Coronary artery (tissue), 2 donors: Measurements from ENCODE around the gene RARG.

Source experiments
- DNase-seq: peaks from one replicate; pipeline ENCODE4 v3.0.0-alpha.2; 2017; ENCODE audit warnings: low spot score
- H3K27ac ChIP-seq, 2 donors: fragments of 200-600 bp; sonication (generic); one replicate each; pipeline ENCODE4 v1.5.1; 2016 to 2019
- H3K4me3 ChIP-seq: fragments of 200-600 bp; sonication (generic); 2 replicates; pipeline ENCODE4 v1.5.1; 2016; ENCODE audit warnings: mild to moderate bottlenecking, moderate library complexity
- CTCF ChIP-seq: fragments of 200-600 bp; sonication (generic); IDR thresholded peaks from one replicate; pipeline ENCODE4 v1.5.1; 2019; ENCODE audit warnings: antibody characterized with exemption

Gene RARG

GRCh38 chr12:53191096-53191884 lies 40.7 kb downstream of the RARG start:
- H3K4me3 ChIP-seq: no peak overlapping the region
- no peak for TF ChIP-seq CTCF
- peak; percentile 60 for DNase-seq
- no peak overlapping the region for H3K27ac ChIP-seq

- DNase-seq: peak; percentile 76
- no peak overlapping the region for H3K4me3 ChIP-seq
- H3K27ac ChIP-seq: peak overlapping the region in 1 of 2 donors; percentile 68
- peak; percentile 64 for TF ChIP-seq CTCF
Measured at GRCh38 chr12:53190108-53190729, 41.8 kb downstream of the RARG start.

- Histone ChIP-seq H3K4me3 (no peak overlapping the region), H3K27ac (no peak overlapping the region)
- no peak for TF ChIP-seq CTCF
- peak; percentile 49 for DNase-seq
Measured at GRCh38 chr12:53187145-53187899, 44.7 kb downstream of the RARG start.

GRCh38 chr12:53186745-53187144 lies 45.3 kb downstream of the RARG start:
- DNase-seq: no peak
- Histone ChIP-seq H3K4me3 (no peak overlapping the region), H3K27ac (no peak overlapping the region)
- no peak for TF ChIP-seq CTCF

- peak; percentile 21 for DNase-seq
- Histone ChIP-seq H3K27ac (no peak overlapping the region), H3K4me3 (no peak overlapping the region)
- TF ChIP-seq CTCF: no peak
Measured at GRCh38 chr12:53185582-53186153, 46.3 kb downstream of the RARG start.

GRCh38 chr12:53184828-53185227 lies 47.2 kb downstream of the RARG start:
- H3K4me3 ChIP-seq: peak overlapping the region; percentile 16
- TF ChIP-seq CTCF: no peak
- H3K27ac ChIP-seq: no peak overlapping the region
- no peak for DNase-seq
